Glutamatergic neuron (in vitro differentiated cells): ENCODE results near the gene CAPN5. TPM values are rescaled to one million over a fixed set of nuclear protein-coding genes. Genes with fewer than 3 reads are reported as not detected.

Experiments used
- DNase-seq: peaks from one replicate; pipeline ENCODE4 v3.0.0; 2022
- H3K27ac Mint-ChIP-seq: one replicate; pipeline ENCODE4 v1.8.0; 2020; ENCODE audit warnings: mild to moderate bottlenecking, mixed read lengths, inconsistent platforms; ENCODE audit not compliant: unreplicated experiment
- H3K27me3 Mint-ChIP-seq: one replicate; pipeline ENCODE4 v1.8.0; 2020; ENCODE audit warnings: mild to moderate bottlenecking, moderate library complexity, mixed read lengths, inconsistent platforms; ENCODE audit not compliant: unreplicated experiment
- H3K36me3 Mint-ChIP-seq: one replicate; pipeline ENCODE4 v1.8.0; 2020; ENCODE audit warnings: mild to moderate bottlenecking, mixed read lengths, inconsistent platforms; ENCODE audit not compliant: unreplicated experiment
- H3K4me1 Mint-ChIP-seq: one replicate; pipeline ENCODE4 v1.8.0; 2020; ENCODE audit warnings: mild to moderate bottlenecking, low read depth, mixed read lengths, inconsistent platforms; ENCODE audit not compliant: unreplicated experiment
- H3K4me3 Mint-ChIP-seq: one replicate; pipeline ENCODE4 v1.8.0; 2020; ENCODE audit warnings: mild to moderate bottlenecking, mixed read lengths, inconsistent platforms; ENCODE audit not compliant: unreplicated experiment
- H3K9me3 Mint-ChIP-seq: one replicate; pipeline ENCODE4 v1.8.0; 2020; ENCODE audit warnings: mild to moderate bottlenecking, moderate library complexity, mixed read lengths, inconsistent platforms; ENCODE audit not compliant: unreplicated experiment
- total RNA-seq: library from RNA; stranded (reverse); fragmentation: NEBNext Ultra II Directional; extraction: Animal tissue kit (Norgen Biotek cat#: 25700); gene quantifications from one replicate; pipeline ENCODE4 v1.2.1, GENCODE V29; 2021; ENCODE audit not compliant: unreplicated experiment
- TF ChIP-seq, protein P1 (sequence below): fragments of 200-600 bp; sonication (generic); IDR thresholded peaks from one replicate; pipeline ENCODE4 v1.5.0; 2021; ENCODE audit not compliant: partially characterized antibody, unreplicated experiment

Gene CAPN5
- total RNA-seq, 1 donor from 2014 or later: 45.0 TPM

- Mint-ChIP-seq H3K27ac (no peak overlapping the region), H3K36me3 (peaks cover 19% of the 10 kb centered on the region), H3K9me3 (peaks cover 7% of the 10 kb centered on the region), H3K4me3 (no peak overlapping the region), H3K4me1 (peaks cover 25% of the 10 kb centered on the region), H3K27me3 (peaks cover 6% of the 10 kb centered on the region)
- no peak for DNase-seq
- TF ChIP-seq, protein P1, sequence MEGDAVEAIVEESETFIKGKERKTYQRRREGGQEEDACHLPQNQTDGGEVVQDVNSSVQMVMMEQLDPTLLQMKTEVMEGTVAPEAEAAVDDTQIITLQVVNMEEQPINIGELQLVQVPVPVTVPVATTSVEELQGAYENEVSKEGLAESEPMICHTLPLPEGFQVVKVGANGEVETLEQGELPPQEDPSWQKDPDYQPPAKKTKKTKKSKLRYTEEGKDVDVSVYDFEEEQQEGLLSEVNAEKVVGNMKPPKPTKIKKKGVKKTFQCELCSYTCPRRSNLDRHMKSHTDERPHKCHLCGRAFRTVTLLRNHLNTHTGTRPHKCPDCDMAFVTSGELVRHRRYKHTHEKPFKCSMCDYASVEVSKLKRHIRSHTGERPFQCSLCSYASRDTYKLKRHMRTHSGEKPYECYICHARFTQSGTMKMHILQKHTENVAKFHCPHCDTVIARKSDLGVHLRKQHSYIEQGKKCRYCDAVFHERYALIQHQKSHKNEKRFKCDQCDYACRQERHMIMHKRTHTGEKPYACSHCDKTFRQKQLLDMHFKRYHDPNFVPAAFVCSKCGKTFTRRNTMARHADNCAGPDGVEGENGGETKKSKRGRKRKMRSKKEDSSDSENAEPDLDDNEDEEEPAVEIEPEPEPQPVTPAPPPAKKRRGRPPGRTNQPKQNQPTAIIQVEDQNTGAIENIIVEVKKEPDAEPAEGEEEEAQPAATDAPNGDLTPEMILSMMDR: no peak
Measured at GRCh38 chr11:77074626-77075221, 8.0 kb downstream of the CAPN5 start.

DNA sequence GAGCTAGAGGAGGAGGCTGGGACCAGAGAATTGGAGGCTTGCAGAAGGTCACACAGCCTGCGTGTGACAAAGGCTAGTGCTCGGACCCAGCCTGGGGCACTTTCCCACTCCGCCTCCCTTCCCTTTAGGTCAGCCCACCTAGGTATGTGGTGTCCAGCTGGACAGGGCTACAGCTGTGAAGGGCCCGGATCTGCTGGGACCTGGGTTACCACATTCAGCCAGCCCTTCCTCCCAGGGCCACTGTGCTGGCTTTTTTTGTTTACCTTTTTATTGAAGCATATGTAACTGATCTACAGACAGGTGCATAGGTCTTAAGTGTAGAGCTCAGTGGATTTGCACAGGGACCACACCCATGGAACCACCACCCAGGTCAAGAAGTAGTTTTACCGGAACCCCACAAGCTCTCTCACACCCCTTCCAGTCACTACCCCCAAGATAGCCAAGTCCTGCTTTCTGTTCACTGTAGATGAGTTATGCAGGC, 8.7 kb downstream of the CAPN5 start:
- Mint-ChIP-seq H3K9me3 (peaks cover 7% of the 10 kb centered on the region), H3K4me3 (no peak overlapping the region), H3K27ac (no peak overlapping the region), H3K36me3 (peaks cover 20% of the 10 kb centered on the region), H3K4me1 (peaks cover 22% of the 10 kb centered on the region), H3K27me3 (peaks cover 4% of the 10 kb centered on the region)
- no peak for DNase-seq
- TF ChIP-seq, protein P1: no peak

DNA sequence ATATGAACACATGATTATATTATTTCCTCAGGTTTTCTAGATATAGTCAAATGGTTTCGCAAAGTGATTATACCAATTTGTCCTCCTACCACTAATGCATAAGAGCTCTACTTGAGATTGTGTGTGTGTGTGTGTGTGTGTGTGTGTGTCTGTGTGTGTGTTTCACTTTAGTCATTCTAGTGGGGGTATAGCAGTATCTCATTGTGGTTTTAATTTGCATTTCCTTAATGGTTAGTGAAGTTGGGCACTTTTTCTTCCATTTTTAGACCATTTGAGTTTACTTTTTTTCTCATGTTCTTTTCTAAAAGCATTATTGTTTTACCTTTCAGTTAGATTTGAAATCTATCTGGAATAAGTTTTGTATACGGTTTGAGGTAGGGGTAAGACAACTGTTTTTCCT, 12.9 kb downstream of the CAPN5 start:
- TF ChIP-seq, protein P1: no peak
- peaks cover 9% of the 10 kb centered on the region for H3K9me3 Mint-ChIP-seq
- H3K4me3 Mint-ChIP-seq: no peak overlapping the region
- H3K27ac Mint-ChIP-seq: no peak overlapping the region
- H3K27me3 Mint-ChIP-seq: no peaks in the 10 kb centered on the region
- no peak for DNase-seq
- H3K4me1 Mint-ChIP-seq: peaks cover 8% of the 10 kb centered on the region
- H3K36me3 Mint-ChIP-seq: peaks cover 20% of the 10 kb centered on the region

- Mint-ChIP-seq H3K4me1 (peaks cover 8% of the 10 kb centered on the region), H3K27ac (no peak overlapping the region), H3K27me3 (no peaks in the 10 kb centered on the region), H3K4me3 (no peak overlapping the region), H3K9me3 (peaks cover 11% of the 10 kb centered on the region), H3K36me3 (peaks cover 20% of the 10 kb centered on the region)
- DNase-seq: no peak
- TF ChIP-seq, protein P1: no peak
Measured at GRCh38 chr11:77080643-77081210, 14.0 kb downstream of the CAPN5 start.

GRCh38 chr11:77081381-77081851, 14.6 kb downstream of the CAPN5 start:
- Mint-ChIP-seq H3K4me3 (no peak overlapping the region), H3K9me3 (peaks cover 11% of the 10 kb centered on the region), H3K4me1 (peaks cover 8% of the 10 kb centered on the region), H3K36me3 (peaks cover 20% of the 10 kb centered on the region), H3K27ac (no peak overlapping the region), H3K27me3 (no peaks in the 10 kb centered on the region)
- peak; percentile 52 for DNase-seq
- TF ChIP-seq, protein P1: no peak
